Ishikawa (cell line): ENCODE data around the gene PIEZO2.

Source experiments
- CEBPB ChIP-seq: IDR thresholded peaks from 2 replicates; pipeline ENCODE4 v1.6.1; 2012
- EGR1 ChIP-seq: IDR thresholded peaks from 2 replicates; pipeline ENCODE4 v1.6.1; 2012
- EP300 ChIP-seq: IDR thresholded peaks from 2 replicates; pipeline ENCODE4 v1.6.1; 2012; ENCODE audit warnings: borderline replicate concordance
- FOXM1 ChIP-seq: IDR thresholded peaks from 2 replicates; pipeline ENCODE4 v1.6.1; 2012; ENCODE audit warnings: low read depth, borderline replicate concordance
- NFIC ChIP-seq: IDR thresholded peaks from 2 replicates; pipeline ENCODE4 v1.6.1; 2012
- TAF1 ChIP-seq: IDR thresholded peaks from 2 replicates; pipeline ENCODE4 v1.6.1; 2012; ENCODE audit warnings: low read depth, mild to moderate bottlenecking
- TCF12 ChIP-seq: IDR thresholded peaks from 2 replicates; pipeline ENCODE4 v1.6.1; 2012; ENCODE audit warnings: low read depth
- TEAD4 ChIP-seq: IDR thresholded peaks from 2 replicates; pipeline ENCODE4 v1.6.1; 2012
- YY1 ChIP-seq: IDR thresholded peaks from 2 replicates; pipeline ENCODE4 v1.6.1; 2012; ENCODE audit warnings: low read depth
- ZBTB7A ChIP-seq: IDR thresholded peaks from 2 replicates; pipeline ENCODE4 v1.6.1; 2012; ENCODE audit warnings: low read depth
- TF ChIP-seq, protein P1 (sequence below): IDR thresholded peaks from 2 replicates; pipeline ENCODE4 v1.6.1; 2012
- TF ChIP-seq, protein P2 (sequence below): IDR thresholded peaks from 2 replicates; pipeline ENCODE4 v1.6.1; 2012; ENCODE audit warnings: low read depth, mild to moderate bottlenecking

DNA sequence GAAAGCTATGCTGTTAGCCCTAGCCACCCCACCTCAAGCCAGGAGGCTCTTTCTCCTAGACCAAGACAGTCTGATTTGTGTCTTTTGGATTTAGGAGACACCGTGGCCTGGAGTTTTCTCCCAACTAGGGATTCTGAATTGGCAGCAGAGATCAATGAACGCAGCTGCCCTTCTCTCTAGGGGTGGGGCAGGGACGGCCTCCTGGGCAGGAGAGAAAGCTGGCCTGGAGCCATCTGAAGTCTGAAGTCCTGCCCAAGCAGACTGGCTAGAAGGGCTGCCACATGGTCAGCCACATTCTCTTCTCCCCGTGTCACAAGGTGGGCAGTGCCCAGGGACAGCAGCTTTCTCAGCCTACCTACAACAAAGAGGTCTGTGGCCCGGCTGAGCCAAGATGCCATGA lies 45.1 kb downstream of the PIEZO2 start:
- no peak for TF ChIP-seq EP300
- TF ChIP-seq, protein P1, sequence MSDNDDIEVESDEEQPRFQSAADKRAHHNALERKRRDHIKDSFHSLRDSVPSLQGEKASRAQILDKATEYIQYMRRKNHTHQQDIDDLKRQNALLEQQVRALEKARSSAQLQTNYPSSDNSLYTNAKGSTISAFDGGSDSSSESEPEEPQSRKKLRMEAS, result no peak
- TF ChIP-seq CEBPB, result no peak
- TF ChIP-seq, protein P2, sequence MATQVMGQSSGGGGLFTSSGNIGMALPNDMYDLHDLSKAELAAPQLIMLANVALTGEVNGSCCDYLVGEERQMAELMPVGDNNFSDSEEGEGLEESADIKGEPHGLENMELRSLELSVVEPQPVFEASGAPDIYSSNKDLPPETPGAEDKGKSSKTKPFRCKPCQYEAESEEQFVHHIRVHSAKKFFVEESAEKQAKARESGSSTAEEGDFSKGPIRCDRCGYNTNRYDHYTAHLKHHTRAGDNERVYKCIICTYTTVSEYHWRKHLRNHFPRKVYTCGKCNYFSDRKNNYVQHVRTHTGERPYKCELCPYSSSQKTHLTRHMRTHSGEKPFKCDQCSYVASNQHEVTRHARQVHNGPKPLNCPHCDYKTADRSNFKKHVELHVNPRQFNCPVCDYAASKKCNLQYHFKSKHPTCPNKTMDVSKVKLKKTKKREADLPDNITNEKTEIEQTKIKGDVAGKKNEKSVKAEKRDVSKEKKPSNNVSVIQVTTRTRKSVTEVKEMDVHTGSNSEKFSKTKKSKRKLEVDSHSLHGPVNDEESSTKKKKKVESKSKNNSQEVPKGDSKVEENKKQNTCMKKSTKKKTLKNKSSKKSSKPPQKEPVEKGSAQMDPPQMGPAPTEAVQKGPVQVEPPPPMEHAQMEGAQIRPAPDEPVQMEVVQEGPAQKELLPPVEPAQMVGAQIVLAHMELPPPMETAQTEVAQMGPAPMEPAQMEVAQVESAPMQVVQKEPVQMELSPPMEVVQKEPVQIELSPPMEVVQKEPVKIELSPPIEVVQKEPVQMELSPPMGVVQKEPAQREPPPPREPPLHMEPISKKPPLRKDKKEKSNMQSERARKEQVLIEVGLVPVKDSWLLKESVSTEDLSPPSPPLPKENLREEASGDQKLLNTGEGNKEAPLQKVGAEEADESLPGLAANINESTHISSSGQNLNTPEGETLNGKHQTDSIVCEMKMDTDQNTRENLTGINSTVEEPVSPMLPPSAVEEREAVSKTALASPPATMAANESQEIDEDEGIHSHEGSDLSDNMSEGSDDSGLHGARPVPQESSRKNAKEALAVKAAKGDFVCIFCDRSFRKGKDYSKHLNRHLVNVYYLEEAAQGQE, result no peak
- no peak for TF ChIP-seq NFIC
- TF ChIP-seq TAF1, result no peak
- no peak for TF ChIP-seq EGR1
- no peak for TF ChIP-seq TCF12
- TF ChIP-seq YY1, result no peak
- TF ChIP-seq ZBTB7A, result no peak
- TF ChIP-seq FOXM1, result no peak
- no peak for TF ChIP-seq TEAD4
